Glutamatergic neuron (in vitro differentiated cells): ENCODE results near the gene BCO1. TPM values are rescaled to one million over a fixed set of nuclear protein-coding genes. Genes with fewer than 3 reads are reported as not detected.

ENCODE experiments used
- DNase-seq: peaks from one replicate; pipeline ENCODE4 v3.0.0; 2022
- H3K27ac Mint-ChIP-seq: one replicate; pipeline ENCODE4 v1.8.0; 2020; ENCODE audit warnings: mild to moderate bottlenecking, mixed read lengths, inconsistent platforms; ENCODE audit not compliant: unreplicated experiment
- H3K27me3 Mint-ChIP-seq: one replicate; pipeline ENCODE4 v1.8.0; 2020; ENCODE audit warnings: mild to moderate bottlenecking, moderate library complexity, mixed read lengths, inconsistent platforms; ENCODE audit not compliant: unreplicated experiment
- H3K36me3 Mint-ChIP-seq: one replicate; pipeline ENCODE4 v1.8.0; 2020; ENCODE audit warnings: mild to moderate bottlenecking, mixed read lengths, inconsistent platforms; ENCODE audit not compliant: unreplicated experiment
- H3K4me1 Mint-ChIP-seq: one replicate; pipeline ENCODE4 v1.8.0; 2020; ENCODE audit warnings: mild to moderate bottlenecking, low read depth, mixed read lengths, inconsistent platforms; ENCODE audit not compliant: unreplicated experiment
- H3K4me3 Mint-ChIP-seq: one replicate; pipeline ENCODE4 v1.8.0; 2020; ENCODE audit warnings: mild to moderate bottlenecking, mixed read lengths, inconsistent platforms; ENCODE audit not compliant: unreplicated experiment
- H3K9me3 Mint-ChIP-seq: one replicate; pipeline ENCODE4 v1.8.0; 2020; ENCODE audit warnings: mild to moderate bottlenecking, moderate library complexity, mixed read lengths, inconsistent platforms; ENCODE audit not compliant: unreplicated experiment
- total RNA-seq: library from RNA; stranded (reverse); fragmentation: NEBNext Ultra II Directional; extraction: Animal tissue kit (Norgen Biotek cat#: 25700); gene quantifications from one replicate; pipeline ENCODE4 v1.2.1, GENCODE V29; 2021; ENCODE audit not compliant: unreplicated experiment
- TF ChIP-seq, protein P1 (sequence below): fragments of 200-600 bp; sonication (generic); IDR thresholded peaks from one replicate; pipeline ENCODE4 v1.5.0; 2021; ENCODE audit not compliant: partially characterized antibody, unreplicated experiment

The BCO1 gene
- total RNA-seq, 1 donor from 2014 or later, result not detected

DNA sequence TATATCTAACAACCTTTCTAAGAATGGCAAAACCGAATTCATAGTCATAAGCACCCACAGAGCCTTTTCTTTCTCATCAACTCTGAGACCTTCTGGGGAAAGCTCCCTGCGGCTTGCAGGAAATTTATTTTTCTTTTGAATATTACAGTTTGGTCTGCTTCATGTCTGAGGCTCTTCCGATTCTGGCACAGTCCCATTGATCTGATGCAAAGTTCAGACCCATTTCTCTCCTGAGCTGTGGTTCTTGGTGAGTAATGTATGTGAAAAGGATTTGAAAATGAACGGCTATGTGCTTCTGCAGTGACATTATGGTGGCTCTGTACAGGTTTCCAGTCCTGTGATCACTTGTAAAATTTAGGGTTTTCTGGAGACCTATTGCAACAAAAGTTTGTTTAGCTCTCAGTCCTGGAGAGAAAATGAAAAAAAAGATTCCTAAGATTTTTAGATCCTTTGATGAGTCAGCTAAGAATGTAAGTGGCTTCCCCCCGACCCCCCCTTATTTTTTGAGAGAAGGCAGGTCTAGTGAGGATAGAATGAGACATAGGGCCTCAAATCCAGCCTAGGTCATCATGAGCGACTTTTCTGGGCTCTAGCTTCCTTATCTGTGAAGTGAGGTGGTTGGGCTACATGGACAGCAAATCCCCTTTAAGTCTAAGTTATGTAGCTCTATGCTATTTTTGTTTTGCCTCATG lies 80.9 kb downstream of the BCO1 start:
- Mint-ChIP-seq H3K27ac (no peak overlapping the region), H3K36me3 (no peaks in the 10 kb centered on the region), H3K4me3 (no peak overlapping the region), H3K4me1 (peaks cover 2% of the 10 kb centered on the region), H3K9me3 (peaks cover 9% of the 10 kb centered on the region), H3K27me3 (peaks cover 3% of the 10 kb centered on the region)
- no peak for DNase-seq
- TF ChIP-seq, protein P1, sequence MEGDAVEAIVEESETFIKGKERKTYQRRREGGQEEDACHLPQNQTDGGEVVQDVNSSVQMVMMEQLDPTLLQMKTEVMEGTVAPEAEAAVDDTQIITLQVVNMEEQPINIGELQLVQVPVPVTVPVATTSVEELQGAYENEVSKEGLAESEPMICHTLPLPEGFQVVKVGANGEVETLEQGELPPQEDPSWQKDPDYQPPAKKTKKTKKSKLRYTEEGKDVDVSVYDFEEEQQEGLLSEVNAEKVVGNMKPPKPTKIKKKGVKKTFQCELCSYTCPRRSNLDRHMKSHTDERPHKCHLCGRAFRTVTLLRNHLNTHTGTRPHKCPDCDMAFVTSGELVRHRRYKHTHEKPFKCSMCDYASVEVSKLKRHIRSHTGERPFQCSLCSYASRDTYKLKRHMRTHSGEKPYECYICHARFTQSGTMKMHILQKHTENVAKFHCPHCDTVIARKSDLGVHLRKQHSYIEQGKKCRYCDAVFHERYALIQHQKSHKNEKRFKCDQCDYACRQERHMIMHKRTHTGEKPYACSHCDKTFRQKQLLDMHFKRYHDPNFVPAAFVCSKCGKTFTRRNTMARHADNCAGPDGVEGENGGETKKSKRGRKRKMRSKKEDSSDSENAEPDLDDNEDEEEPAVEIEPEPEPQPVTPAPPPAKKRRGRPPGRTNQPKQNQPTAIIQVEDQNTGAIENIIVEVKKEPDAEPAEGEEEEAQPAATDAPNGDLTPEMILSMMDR, result no peak

DNA sequence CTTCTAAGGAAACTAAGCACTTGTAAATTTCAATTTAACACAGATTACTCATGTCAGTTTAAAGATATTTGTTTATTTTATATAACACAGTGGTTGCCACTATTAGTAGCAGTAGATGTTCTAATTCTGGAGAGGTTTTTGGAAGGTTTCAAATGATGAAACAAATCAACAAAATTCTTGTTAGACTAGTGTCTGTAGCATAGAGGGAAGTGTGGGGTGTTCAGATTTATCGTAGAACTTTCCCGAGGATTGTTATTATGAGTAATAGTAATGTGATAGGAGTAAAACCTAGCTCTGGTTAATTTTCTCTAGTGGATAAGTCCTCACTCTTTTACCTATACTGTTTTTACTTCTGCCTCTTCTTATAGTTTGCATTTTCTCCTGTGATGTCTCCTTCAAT lies 82.5 kb downstream of the BCO1 start:
- no peak for DNase-seq
- Mint-ChIP-seq H3K4me3 (no peak overlapping the region), H3K4me1 (peaks cover under 1% of the 10 kb centered on the region), H3K36me3 (no peaks in the 10 kb centered on the region), H3K27me3 (no peaks in the 10 kb centered on the region), H3K27ac (no peak overlapping the region), H3K9me3 (peaks cover 1% of the 10 kb centered on the region)
- TF ChIP-seq, protein P1, result no peak

DNA sequence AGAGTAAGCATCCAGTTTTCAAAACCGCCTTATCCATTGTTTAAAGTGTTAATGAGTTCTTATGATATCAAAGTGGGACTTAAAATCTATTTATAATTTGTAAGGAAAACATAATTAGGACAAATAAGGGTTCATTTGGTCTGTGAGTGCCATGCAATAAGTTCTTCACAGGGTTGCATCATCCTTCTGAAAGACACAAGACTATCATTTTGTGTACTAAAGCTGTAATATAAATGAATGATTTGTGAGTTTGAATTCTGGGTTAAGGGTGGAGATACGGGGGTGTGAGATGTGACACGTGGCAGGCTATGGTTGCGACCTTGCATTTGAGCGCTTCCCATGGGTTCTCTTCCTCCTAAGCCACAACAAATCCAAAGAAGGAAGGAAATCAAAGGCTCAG lies 83.0 kb downstream of the BCO1 start:
- DNase-seq, result no peak
- H3K27ac Mint-ChIP-seq, result no peak overlapping the region
- H3K4me1 Mint-ChIP-seq, result no peaks in the 10 kb centered on the region
- no peaks in the 10 kb centered on the region for H3K36me3 Mint-ChIP-seq
- H3K27me3 Mint-ChIP-seq, result no peaks in the 10 kb centered on the region
- H3K4me3 Mint-ChIP-seq, result no peak overlapping the region
- TF ChIP-seq, protein P1, result no peak
- H3K9me3 Mint-ChIP-seq, result peaks cover 1% of the 10 kb centered on the region

DNA sequence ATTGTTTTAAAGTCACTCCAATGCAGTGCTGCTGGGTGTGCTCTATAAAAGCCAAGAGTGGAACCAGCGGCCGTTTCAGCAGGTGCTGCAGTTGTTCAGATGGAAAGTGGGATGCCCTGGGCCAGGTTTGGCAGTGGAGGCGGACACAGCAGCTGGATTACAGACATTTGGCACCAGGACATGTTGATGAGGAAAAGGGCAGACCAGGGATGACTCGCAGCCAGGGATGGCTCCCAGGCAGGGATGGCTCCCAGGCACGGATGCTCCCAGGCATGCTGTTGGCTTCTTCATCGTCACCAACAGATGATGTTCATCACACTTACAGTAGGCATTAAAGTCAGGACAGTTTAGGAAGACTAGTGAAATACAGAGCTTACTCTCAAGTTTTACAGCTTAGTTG lies 86.3 kb downstream of the BCO1 start:
- Mint-ChIP-seq H3K4me3 (no peak overlapping the region), H3K27me3 (no peaks in the 10 kb centered on the region), H3K9me3 (no peaks in the 10 kb centered on the region), H3K36me3 (no peaks in the 10 kb centered on the region), H3K4me1 (peaks cover 9% of the 10 kb centered on the region), H3K27ac (no peak overlapping the region)
- no peak for DNase-seq
- TF ChIP-seq, protein P1, result no peak

DNA sequence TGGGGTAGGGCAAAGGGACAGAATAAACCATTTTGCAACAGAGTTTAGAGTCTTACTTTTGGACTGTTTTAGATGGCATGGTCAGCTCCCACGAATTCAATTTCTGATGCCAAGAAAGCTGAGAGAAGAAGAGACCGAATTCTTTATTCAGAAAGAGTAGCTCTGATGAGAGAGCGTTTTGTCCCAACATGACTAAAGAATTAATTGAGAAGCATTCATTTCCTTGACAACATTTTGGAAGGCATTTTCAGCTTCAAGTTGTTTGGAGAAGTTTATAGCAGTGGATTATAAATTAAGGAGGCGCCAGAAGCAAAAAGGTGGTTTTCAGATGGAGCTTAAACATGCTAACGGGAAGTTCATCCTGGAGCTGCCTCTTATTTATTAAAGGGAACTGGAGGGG lies 88.5 kb downstream of the BCO1 start:
- no peak for DNase-seq
- TF ChIP-seq, protein P1, result no peak
- H3K36me3 Mint-ChIP-seq, result no peaks in the 10 kb centered on the region
- no peak overlapping the region for H3K4me3 Mint-ChIP-seq
- H3K4me1 Mint-ChIP-seq, result peaks cover 11% of the 10 kb centered on the region
- no peak overlapping the region for H3K27ac Mint-ChIP-seq
- no peaks in the 10 kb centered on the region for H3K27me3 Mint-ChIP-seq
- H3K9me3 Mint-ChIP-seq, result no peaks in the 10 kb centered on the region
